H9 (cell line): Measurements from ENCODE around the gene TSPAN2. TPM values are rescaled to one million over a fixed set of nuclear protein-coding genes. Genes with fewer than 3 reads are reported as not detected.

Experiments used
- DNase-seq: peaks from one replicate; pipeline ENCODE4 v3.0.0-alpha.2; 2017
- H2AFZ ChIP-seq: one replicate; pipeline ENCODE4 v1.6.1; 2013; ENCODE audit warnings: mild to moderate bottlenecking, low read length, control low read depth, moderate library complexity
- H2AK5ac ChIP-seq: 2 replicates; pipeline ENCODE4 v1.6.1; 2013; ENCODE audit warnings: low read length, control low read depth, mixed read lengths; ENCODE audit not compliant: insufficient read length
- H2BK120ac ChIP-seq: one replicate; pipeline ENCODE4 v1.6.1; 2013; ENCODE audit warnings: low read depth, mild to moderate bottlenecking, low read length, control low read depth, inconsistent platforms; ENCODE audit not compliant: poor library complexity, severe bottlenecking
- H2BK12ac ChIP-seq: 2 replicates; pipeline ENCODE4 v1.6.1; 2013; ENCODE audit warnings: low read length, control low read depth, mixed read lengths, low read depth; ENCODE audit not compliant: insufficient read length
- H2BK15ac ChIP-seq: 2 replicates; pipeline ENCODE4 v1.6.1; 2013; ENCODE audit warnings: low read depth, low read length, control low read depth
- H2BK20ac ChIP-seq: one replicate; pipeline ENCODE4 v1.6.1; 2013; ENCODE audit warnings: low read depth, mild to moderate bottlenecking, low read length, control low read depth, inconsistent platforms; ENCODE audit not compliant: poor library complexity, severe bottlenecking
- H2BK5ac ChIP-seq: 2 replicates; pipeline ENCODE4 v1.6.1; 2013; ENCODE audit warnings: low read length, control low read depth, mixed read lengths; ENCODE audit not compliant: insufficient read length
- H3K14ac ChIP-seq: 2 replicates; pipeline ENCODE4 v1.6.1; 2013; ENCODE audit warnings: low read length, control low read depth; ENCODE audit not compliant: insufficient read depth
- H3K18ac ChIP-seq: 2 replicates; pipeline ENCODE4 v1.6.1; 2013; ENCODE audit warnings: low read depth, mild to moderate bottlenecking, mixed read lengths, low read length, control low read depth; ENCODE audit not compliant: insufficient read length
- H3K23ac ChIP-seq: 2 replicates; pipeline ENCODE4 v1.6.1; 2013; ENCODE audit warnings: low read length, control low read depth, mixed read lengths, low read depth; ENCODE audit not compliant: insufficient read length
- H3K23me2 ChIP-seq: 2 replicates; pipeline ENCODE4 v1.6.1; 2013; ENCODE audit warnings: low read depth, mild to moderate bottlenecking, mixed read lengths, low read length, control low read depth; ENCODE audit not compliant: insufficient read length, poor library complexity, severe bottlenecking
- H3K27ac ChIP-seq: 2 replicates; pipeline ENCODE4 v1.5.1; 2013; ENCODE audit warnings: low read length, control low read depth, mixed read lengths, low read depth; ENCODE audit not compliant: insufficient read length
- H3K27me3 ChIP-seq: 2 replicates; pipeline ENCODE4 v1.6.1; 2013; ENCODE audit warnings: low read length, control low read depth, inconsistent platforms; ENCODE audit not compliant: insufficient read depth
- H3K4ac ChIP-seq: 2 replicates; pipeline ENCODE4 v1.6.1; 2013; ENCODE audit warnings: low read depth, mild to moderate bottlenecking, control low read depth, inconsistent platforms, low read length, moderate library complexity
- H3K4me1 ChIP-seq: 2 replicates; pipeline ENCODE4 v1.6.1; 2013; ENCODE audit warnings: low read length, control low read depth, inconsistent platforms; ENCODE audit not compliant: insufficient read depth
- H3K4me2 ChIP-seq: 2 replicates; pipeline ENCODE4 v1.6.1; 2013; ENCODE audit warnings: low read length, control low read depth, mixed read lengths; ENCODE audit not compliant: insufficient read length, insufficient read depth
- H3K56ac ChIP-seq: 2 replicates; pipeline ENCODE4 v1.6.1; 2013; ENCODE audit warnings: low read depth, mild to moderate bottlenecking, mixed read lengths, low read length, control low read depth; ENCODE audit not compliant: insufficient read length
- H3K79me1 ChIP-seq: 2 replicates; pipeline ENCODE4 v1.6.1; 2013; ENCODE audit warnings: low read depth, mild to moderate bottlenecking, moderate library complexity, low read length, control low read depth, inconsistent platforms; ENCODE audit not compliant: insufficient read depth, poor library complexity, severe bottlenecking
- H3K79me2 ChIP-seq: 2 replicates; pipeline ENCODE4 v1.6.1; 2013; ENCODE audit warnings: low read length, control low read depth, inconsistent platforms; ENCODE audit not compliant: insufficient read depth
- H3K9ac ChIP-seq: 2 replicates; pipeline ENCODE4 v1.6.1; 2013; ENCODE audit warnings: low read length, control low read depth, mixed read lengths; ENCODE audit not compliant: insufficient read length; ENCODE audit errors: extremely low read depth
- H3K9me3 ChIP-seq: one replicate; pipeline ENCODE4 v1.6.1; 2013; ENCODE audit warnings: low read depth, low read length, inconsistent platforms; ENCODE audit not compliant: control insufficient read depth
- H3T11ph ChIP-seq: one replicate; pipeline ENCODE4 v1.6.1; 2013; ENCODE audit warnings: mild to moderate bottlenecking, low read length, control low read depth, inconsistent platforms
- H4K20me1 ChIP-seq: one replicate; pipeline ENCODE4 v1.6.1; 2013; ENCODE audit not compliant: control insufficient read depth, insufficient read length, insufficient read depth
- H4K5ac ChIP-seq: 2 replicates; pipeline ENCODE4 v1.6.1; 2013; ENCODE audit warnings: low read depth, mild to moderate bottlenecking, mixed read lengths, low read length, control low read depth; ENCODE audit not compliant: insufficient read length
- H4K8ac ChIP-seq: replicated peaks from 2 replicates; pipeline ENCODE4 v1.6.1; 2013; ENCODE audit warnings: low read length, control low read depth, mixed read lengths, low read depth; ENCODE audit not compliant: insufficient read length
- H4K91ac ChIP-seq: 2 replicates; pipeline ENCODE4 v1.6.1; 2013; ENCODE audit warnings: low read depth, mild to moderate bottlenecking, moderate library complexity, mixed read lengths, low read length, control low read depth; ENCODE audit not compliant: insufficient read length
- H3K27ac Mint-ChIP-seq, 3 experiments: 2 replicates in 2 of 3; 3 replicates in 1 of 3; pipeline ENCODE4 v1.8.0; 2020 to 2021; ENCODE audit warnings: mixed read lengths in 3 of 3, mild to moderate bottlenecking in 1 of 3, moderate library complexity in 1 of 3
- H3K27me3 Mint-ChIP-seq: 2 replicates; pipeline ENCODE4 v1.8.0; 2021; ENCODE audit warnings: low read depth, mild to moderate bottlenecking, moderate library complexity, mixed read lengths
- H3K36me3 Mint-ChIP-seq, 3 experiments: 2 replicates in 2 of 3; 3 replicates in 1 of 3; pipeline ENCODE4 v1.8.0; 2020 to 2021; ENCODE audit warnings: low read depth in 3 of 3, mixed read lengths in 3 of 3; ENCODE audit not compliant: insufficient read depth in 1 of 3
- H3K4me1 Mint-ChIP-seq, 2 experiments: 2 replicates each; pipeline ENCODE4 v1.8.0; 2020; ENCODE audit warnings: mixed read lengths in 2 of 2
- H3K4me3 Mint-ChIP-seq, 2 experiments: 2 replicates in 1 of 2; 3 replicates in 1 of 2; pipeline ENCODE4 v1.8.0; 2020 to 2021; ENCODE audit warnings: mild to moderate bottlenecking in 2 of 2, mixed read lengths in 2 of 2, moderate library complexity in 1 of 2
- H3K9me3 Mint-ChIP-seq, 2 experiments: 2 replicates in 1 of 2; 3 replicates in 1 of 2; pipeline ENCODE4 v1.8.0; 2020; ENCODE audit warnings: mild to moderate bottlenecking in 2 of 2, mixed read lengths in 2 of 2, moderate library complexity in 1 of 2
- CTCF ChIP-seq: fragments of 200-600 bp; sonication (generic); conservative IDR thresholded peaks from 3 replicates; pipeline ENCODE4 v1.8.0; 2021; ENCODE audit warnings: antibody characterized with exemption, mild to moderate bottlenecking
- WGBS: extraction: QIAGEN DNeasy Blood & Tissue Kit; methylation state at CpG from one replicate; pipeline ENCODE4 v1.1.7; 2013; ENCODE audit warnings: missing lambda C conversion rate, low lambda C conversion rate, mixed read lengths; ENCODE audit not compliant: insufficient read length; ENCODE audit errors: extremely low coverage; 5-methylcytosine and 5-hydroxymethylcytosine counted together
- total RNA-seq: library from RNA; stranded (reverse); gene quantifications from 2 replicates; pipeline ENCODE4 v1.2.1, GENCODE V29; 2021

TSPAN2 gene
- total RNA-seq, 1 experiment from 2014 or later, result 10.8 TPM

GRCh38 chr1:115090956-115091355 is 1.7 kb upstream of the TSPAN2 start:
- Mint-ChIP-seq H3K27ac (no peak overlapping the region), H3K4me1 (peaks cover 19 to 22% of the 10 kb centered on the region in 2 experiments), H3K27me3 (peaks cover 17% of the 10 kb centered on the region), H3K36me3 (no peaks in the 10 kb centered on the region; a peak in 1 of 7 replicates), H3K4me3 (no peak overlapping the region), H3K9me3 (no peaks in the 10 kb centered on the region)
- H2AK5ac ChIP-seq, result no peak overlapping the region
- H3K79me2 ChIP-seq, result no peaks in the 10 kb centered on the region
- H2AFZ ChIP-seq, result no peak overlapping the region
- H2BK5ac ChIP-seq, result no peak overlapping the region
- no peak overlapping the region for H2BK12ac ChIP-seq
- WGBS, result no CpG with 5 or more reads among the region's 4 CpGs
- no peak overlapping the region for H4K8ac ChIP-seq
- no peaks in the 10 kb centered on the region for H4K20me1 ChIP-seq
- H3K14ac ChIP-seq, result no peak overlapping the region
- no peak overlapping the region for H3T11ph ChIP-seq
- H3K4me2 ChIP-seq, result no peak overlapping the region
- no peak overlapping the region for H3K4ac ChIP-seq
- no peak overlapping the region for H3K23ac ChIP-seq
- DNase-seq, result no peak
- peaks cover 10% of the 10 kb centered on the region for H3K23me2 ChIP-seq
- no peak overlapping the region for H3K18ac ChIP-seq
- H3K27me3 ChIP-seq, result no peaks in the 10 kb centered on the region
- TF ChIP-seq CTCF, result no peak
- no peak overlapping the region for H4K5ac ChIP-seq
- no peak overlapping the region for H3K27ac ChIP-seq
- H3K9ac ChIP-seq, result no peak overlapping the region
- H3K4me1 ChIP-seq, result no peaks in the 10 kb centered on the region
- H3K56ac ChIP-seq, result no peak overlapping the region
- no peak overlapping the region for H2BK120ac ChIP-seq
- H2BK15ac ChIP-seq, result no peak overlapping the region
- no peak overlapping the region for H2BK20ac ChIP-seq
- H3K9me3 ChIP-seq, result no peaks in the 10 kb centered on the region
- H3K79me1 ChIP-seq, result no peaks in the 10 kb centered on the region
- no peak overlapping the region for H4K91ac ChIP-seq
